Neural cell (in vitro differentiated cells): Measurements from ENCODE around the gene GAB1. TPM values are rescaled to one million over a fixed set of nuclear protein-coding genes. Genes with fewer than 3 reads are reported as not detected.

Experiments used
- H2AFZ ChIP-seq: fragments of 200-600, 300-800 bp; sonication (generic), shearing (Covaris generic); 2 replicates; pipeline ENCODE4 v1.6.0; 2014; ENCODE audit warnings: low read depth, mild to moderate bottlenecking, antibody characterized with exemption, low read length, moderate library complexity
- H3F3A ChIP-seq: fragments of 200-600 bp; shearing (Covaris generic); 2 replicates; pipeline ENCODE4 v1.6.1; 2016; ENCODE audit warnings: mild to moderate bottlenecking, moderate library complexity, mixed read lengths, antibody characterized with exemption, low read length; ENCODE audit not compliant: insufficient read depth, poor library complexity, severe bottlenecking
- H3K27ac ChIP-seq: fragments of 200-600, 300-800 bp; sonication (generic), shearing (Covaris generic); 2 replicates; pipeline ENCODE4 v1.5.1; 2014; ENCODE audit warnings: mild to moderate bottlenecking, low read length, moderate library complexity
- H3K27me3 ChIP-seq: fragments of 300-800, 200-600 bp; sonication (generic), shearing (Covaris generic); 2 replicates; pipeline ENCODE4 v1.6.0; 2014; ENCODE audit warnings: mild to moderate bottlenecking, low read depth, low read length, moderate library complexity; ENCODE audit not compliant: insufficient read depth
- H3K36me3 ChIP-seq: fragments of 300-800, 200-600 bp; sonication (generic), shearing (Covaris generic); 2 replicates; pipeline ENCODE4 v1.5.1; 2014; ENCODE audit warnings: mild to moderate bottlenecking, antibody characterized with exemption, low read length, moderate library complexity; ENCODE audit not compliant: insufficient read depth
- H3K4me2 ChIP-seq: fragments of 300-800, 200-600 bp; sonication (generic), shearing (Covaris generic); 2 replicates; pipeline ENCODE4 v1.6.0; 2014; ENCODE audit warnings: mild to moderate bottlenecking, low read length
- H3K4me3 ChIP-seq: fragments of 300-800, 200-600 bp; sonication (generic), shearing (Covaris generic); 2 replicates; pipeline ENCODE4 v1.5.1; 2014; ENCODE audit warnings: mild to moderate bottlenecking, low read length, moderate library complexity
- H3K79me2 ChIP-seq: fragments of 200-600 bp; shearing (Covaris generic); replicated peaks from 2 replicates; pipeline ENCODE4 v1.6.0; 2014; ENCODE audit warnings: mild to moderate bottlenecking, low read length, moderate library complexity; ENCODE audit not compliant: insufficient read depth
- H3K9ac ChIP-seq: fragments of 300-800, 200-600 bp; sonication (generic), shearing (Covaris generic); 2 replicates; pipeline ENCODE4 v1.6.1; 2016; ENCODE audit warnings: mild to moderate bottlenecking, low read length, mixed read lengths
- H3K9me2 ChIP-seq: fragments of 200-600 bp; shearing (Covaris generic); 2 replicates; pipeline ENCODE4 v1.6.1; 2016; ENCODE audit warnings: mild to moderate bottlenecking, low read length, mixed read lengths; ENCODE audit not compliant: insufficient read depth
- H3K9me3 ChIP-seq: fragments of 200-600, 300-800 bp; sonication (generic), shearing (Covaris generic); 2 replicates; pipeline ENCODE4 v1.6.1; 2016; ENCODE audit warnings: mild to moderate bottlenecking, mixed run types, low read length, moderate library complexity, mixed read lengths
- H4K20me1 ChIP-seq: fragments of 200-600 bp; shearing (Covaris generic); 2 replicates; pipeline ENCODE4 v1.6.1; 2016; ENCODE audit warnings: mild to moderate bottlenecking, mixed run types; ENCODE audit not compliant: insufficient read depth
- CTCF ChIP-seq: fragments of 450-650 bp; IDR thresholded peaks from 2 replicates; pipeline ENCODE4 v1.5.1; 2014; ENCODE audit warnings: antibody characterized with exemption, mild to moderate bottlenecking, moderate library complexity; ENCODE audit not compliant: poor library complexity, severe bottlenecking
- EP300 ChIP-seq: fragments of 450-650 bp; conservative IDR thresholded peaks from 2 replicates; pipeline ENCODE4 v1.6.1; 2014; ENCODE audit warnings: antibody characterized with exemption, mild to moderate bottlenecking, moderate library complexity; ENCODE audit not compliant: poor library complexity, severe bottlenecking
- EZH2 ChIP-seq: fragments of 200-600, 300-800 bp; shearing (Covaris generic), sonication (generic); IDR thresholded peaks from 2 replicates; pipeline ENCODE4 v1.6.1; 2014; ENCODE audit warnings: antibody characterized with exemption, low read length, borderline replicate concordance, mild to moderate bottlenecking; ENCODE audit not compliant: insufficient read depth, poor library complexity, severe bottlenecking
- MXI1 ChIP-seq: fragments of 450-650 bp; conservative IDR thresholded peaks from 2 replicates; pipeline ENCODE4 v1.6.1; 2014; ENCODE audit warnings: antibody characterized with exemption, mild to moderate bottlenecking; ENCODE audit not compliant: poor library complexity, severe bottlenecking
- POLR2AphosphoS5 ChIP-seq: IDR thresholded peaks from 2 replicates; pipeline ENCODE4 v1.6.1; 2012
- RAD21 ChIP-seq: fragments of 450-650 bp; conservative IDR thresholded peaks from 2 replicates; pipeline ENCODE4 v1.6.1; 2014; ENCODE audit warnings: antibody characterized with exemption, mild to moderate bottlenecking, moderate library complexity
- REST ChIP-seq: IDR thresholded peaks from 2 replicates; pipeline ENCODE4 v1.6.1; 2012; ENCODE audit warnings: borderline replicate concordance
- SMC3 ChIP-seq: fragments of 450-650 bp; conservative IDR thresholded peaks from 2 replicates; pipeline ENCODE4 v1.6.1; 2014; ENCODE audit warnings: antibody characterized with exemption, mild to moderate bottlenecking, moderate library complexity; ENCODE audit not compliant: poor library complexity
- TAF1 ChIP-seq: IDR thresholded peaks from 2 replicates; pipeline ENCODE4 v1.6.1; 2012; ENCODE audit warnings: low read depth
- polyA plus RNA-seq: library from polyadenylated mRNA; depleted of rRNA; stranded (reverse); fragments of >200 nt; gene quantifications from 2 replicates; pipeline ENCODE4 v1.2.3, GENCODE V29; 2014

Gene GAB1
- polyA plus RNA-seq, 1 donor from 2014 or later, result 2.4 TPM

- Histone ChIP-seq H3K9ac (no peak overlapping the region), H3K9me2 (no peaks in the 10 kb centered on the region), H3K9me3 (no peaks in the 10 kb centered on the region), H3K27ac (no peak overlapping the region), H3K36me3 (no peaks in the 10 kb centered on the region), H3K27me3 (no peaks in the 10 kb centered on the region), H3F3A (no peaks in the 10 kb centered on the region), H3K4me3 (no peak overlapping the region), H3K4me2 (no peak overlapping the region), H3K79me2 (no peaks in the 10 kb centered on the region), H2AFZ (no peak overlapping the region), H4K20me1 (no peaks in the 10 kb centered on the region)
- TF ChIP-seq CTCF (no peak), TAF1 (no peak), EZH2 (no peak), MXI1 (no peak), RAD21 (no peak), EP300 (no peak), SMC3 (no peak), POLR2AphosphoS5 (no peak), REST (no peak)
Observed at GRCh38 chr4:143455211-143455610, 118.5 kb downstream of the GAB1 start.

GRCh38 chr4:143458966-143459365, 122.3 kb downstream of the GAB1 start:
- Histone ChIP-seq H3K9ac (no peak overlapping the region), H2AFZ (no peak overlapping the region), H3K79me2 (no peaks in the 10 kb centered on the region), H3K27me3 (no peaks in the 10 kb centered on the region), H3K9me3 (no peaks in the 10 kb centered on the region), H3K4me3 (no peak overlapping the region), H3K9me2 (no peaks in the 10 kb centered on the region), H3K4me2 (no peak overlapping the region), H3K36me3 (no peaks in the 10 kb centered on the region), H4K20me1 (no peaks in the 10 kb centered on the region), H3F3A (no peaks in the 10 kb centered on the region), H3K27ac (no peak overlapping the region)
- TF ChIP-seq TAF1, result no peak
- no peak for TF ChIP-seq CTCF
- no peak for TF ChIP-seq EZH2
- no peak for TF ChIP-seq SMC3
- no peak for TF ChIP-seq RAD21
- TF ChIP-seq MXI1, result no peak
- no peak for TF ChIP-seq EP300
- no peak for TF ChIP-seq POLR2AphosphoS5
- TF ChIP-seq REST, result no peak
